Measurements from ENCODE around the gene ALPK1.
"Not testable (repeated sequence)": the region's sequence is repeated elsewhere in the genome, so short reads cannot be mapped to it uniquely, and the experiment has no call there.

Gene ALPK1

DNA sequence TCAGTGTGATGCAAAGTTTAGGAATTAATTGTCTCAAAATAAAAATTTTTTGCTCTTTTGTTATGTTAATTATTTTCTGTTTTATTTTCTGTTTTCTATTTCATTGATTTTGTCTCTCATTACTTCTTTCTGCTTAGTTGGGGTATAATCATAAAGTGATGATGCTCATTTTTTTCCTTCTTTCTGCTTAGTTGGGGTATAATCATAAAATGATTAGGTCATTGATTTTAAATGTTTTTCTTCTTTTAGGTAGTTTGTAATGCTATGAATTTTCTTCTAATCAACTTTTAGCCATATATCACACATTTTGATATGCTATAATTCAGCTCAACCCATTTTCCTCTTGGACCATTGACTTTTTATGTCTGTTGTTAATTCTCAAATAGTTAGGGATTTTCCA, 175.1 kb downstream of the ALPK1 start:
- DNase-seq = no peak

DNA sequence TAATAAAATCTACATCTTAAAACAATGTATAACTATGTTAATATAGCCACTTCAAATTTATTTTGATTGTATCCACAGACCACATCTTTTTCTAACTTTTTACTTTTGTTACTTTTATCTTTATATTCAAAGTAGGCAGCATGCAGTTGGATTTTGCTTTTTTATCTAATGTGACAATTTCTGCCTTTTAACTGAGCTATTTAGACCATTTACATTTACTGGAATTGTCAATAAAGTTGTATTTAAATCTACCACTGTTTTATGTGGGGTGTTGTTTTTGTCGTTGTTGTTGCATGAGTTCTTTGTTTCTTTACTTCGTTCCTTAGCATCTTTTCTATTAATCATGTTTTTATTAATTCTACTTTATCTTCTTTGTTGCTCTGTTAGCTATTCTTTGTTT, 176.8 kb downstream of the ALPK1 start:
- no peak for DNase-seq

GRCh38 chr4:112485930-112486329, 188.8 kb downstream of the ALPK1 start:
- DNase-seq = no peak

DNA sequence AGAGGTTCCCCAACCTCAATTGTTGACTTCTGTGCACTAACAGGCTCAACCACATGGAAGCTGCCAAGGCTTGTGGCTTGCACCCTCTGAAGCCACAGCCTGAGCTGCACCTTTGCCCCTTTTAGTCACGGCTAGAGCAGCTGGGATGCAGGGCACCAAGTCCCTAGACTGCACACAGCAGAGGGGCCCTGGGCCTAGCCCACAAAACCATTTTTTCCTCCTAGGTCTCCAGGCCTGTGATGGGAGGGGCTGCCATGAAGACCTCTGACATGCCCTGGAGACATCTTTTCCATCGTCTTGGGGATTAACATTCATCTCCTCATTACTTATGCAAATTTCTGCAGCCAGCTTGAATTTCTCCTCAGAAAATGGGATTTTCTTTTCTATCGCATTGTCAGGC, 193.6 kb downstream of the ALPK1 start:
- DNase-seq = not testable (repeated sequence)
